Esophagus muscularis mucosa (tissue), 4 donors: Measurements from ENCODE around the gene ZMYND10. TPM values are rescaled to one million over a fixed set of nuclear protein-coding genes. Genes with fewer than 3 reads are reported as not detected.
"Not testable (repeated sequence)": the region's sequence is repeated elsewhere in the genome, so short reads cannot be mapped to it uniquely, and the experiment has no call there.

Experiments
- DNase-seq: peaks from one replicate; pipeline ENCODE4 v3.0.0-alpha.2; 2017; ENCODE audit errors: extremely low spot score
- H3K27ac ChIP-seq, 4 donors: fragments of 200-600 bp; sonication (generic); replicated peaks in 1 of 4; 1 replicate in 3 of 4; 2 replicates in 1 of 4; pipeline ENCODE4 v1.5.1; 2016 to 2019; ENCODE audit warnings: mild to moderate bottlenecking in 1 of 4
- H3K27me3 ChIP-seq, 4 donors: fragments of 200-600 bp; sonication (generic); one replicate each; pipeline versions ENCODE4 v1.5.1 to v1.6.0; 2016 to 2019
- H3K36me3 ChIP-seq, 4 donors: fragments of 200-600 bp; sonication (generic); one replicate each; pipeline ENCODE4 v1.5.1; 2016 to 2019
- H3K4me1 ChIP-seq, 4 donors: fragments of 200-600 bp; sonication (generic); one replicate each; pipeline ENCODE4 v1.5.1; 2016 to 2019
- H3K4me3 ChIP-seq, 4 donors: fragments of 200-600 bp; sonication (generic); 1 replicate in 2 of 4; 2 replicates in 2 of 4; pipeline ENCODE4 v1.5.1; 2016 to 2019; ENCODE audit warnings: mild to moderate bottlenecking in 4 of 4, moderate library complexity in 1 of 4
- H3K9me3 ChIP-seq, 4 donors: fragments of 200-600 bp; sonication (generic); 1 replicate in 3 of 4; 2 replicates in 1 of 4; pipeline ENCODE4 v1.5.1; 2016 to 2019
- EP300 ChIP-seq: sonication (generic); formaldehyde crosslinking; IDR thresholded peaks from one replicate; pipeline ENCODE4 v1.6.1; 2017; ENCODE audit warnings: antibody characterized with exemption
- POLR2A ChIP-seq: fragments of 450-650 bp; IDR thresholded peaks from one replicate; pipeline ENCODE4 v1.6.1; 2017; ENCODE audit warnings: antibody characterized with exemption, moderate library complexity, mild to moderate bottlenecking, low read depth
- POLR2AphosphoS5 ChIP-seq, 2 donors: sonication (generic); formaldehyde crosslinking; IDR thresholded peaks; one replicate each; pipeline ENCODE4 v1.6.1; 2017; ENCODE audit warnings: antibody characterized with exemption in 2 of 2
- WGBS: methylation state at CpG from one replicate; pipeline ENCODE4 v1.1.5; 2018; 5-methylcytosine and 5-hydroxymethylcytosine counted together
- intact Hi-C: fragments of 100-400 bp; cut with DNase I; formaldehyde crosslinking; loops from one replicate; pipeline ENCODE4 v1.15.1; 2023
- total RNA-seq, 4 donors: library from RNA; depleted of rRNA; stranded (reverse); fragments of >200 nt; gene quantifications; one replicate each; pipeline versions ENCODE4 v1.1.0 to v1.2.1, GENCODE V29; 2016
- TF ChIP-seq, protein P1 (sequence below), 3 experiments: fragments of 200-600 bp in 2 of 3; fragments of 450-650 bp in 1 of 3; sonication (generic) in 2 of 3; IDR thresholded peaks; one replicate each; pipeline ENCODE4 v1.5.1; 2017 to 2019; ENCODE audit warnings: antibody characterized with exemption in 3 of 3, mild to moderate bottlenecking in 2 of 3, moderate library complexity in 1 of 3

ZMYND10 gene
- total RNA-seq, 4 donors from 2014 or later, result 0.50 to 0.57 (median 0.52) TPM; not detected in 1

DNA sequence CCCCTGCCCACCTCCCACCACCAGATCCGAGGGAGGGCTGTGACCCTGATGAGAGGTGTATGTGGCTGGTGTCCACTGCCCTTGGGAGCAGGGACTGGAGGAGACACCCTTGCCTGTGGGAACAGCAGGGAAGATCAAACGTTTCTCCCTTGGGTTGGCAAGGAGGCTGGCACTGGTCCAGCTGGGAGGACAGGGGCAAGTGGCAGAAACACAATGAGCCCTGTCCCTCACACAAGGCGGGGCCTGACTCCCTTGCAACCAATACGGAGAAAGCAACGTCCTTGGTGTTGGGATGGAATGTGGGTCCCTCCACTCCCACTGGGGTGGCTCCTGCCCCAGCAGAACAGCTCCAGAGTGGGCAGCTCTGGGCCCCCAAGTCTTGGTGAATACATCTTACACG lies 28.2 kb downstream of the ZMYND10 start:
- peaks cover 0 to 65% (median 51%) of the 10 kb centered on the region in 4 donors for H3K36me3 ChIP-seq
- H3K4me3 ChIP-seq, result peak overlapping the region in 1 of 4 donors; percentile 6
- WGBS, result 59% methylated on average over 5 of the region's 6 CpGs
- peak overlapping the region; percentile 21 to 61 (median 39) for H3K27ac ChIP-seq
- no peaks in the 10 kb centered on the region for H3K27me3 ChIP-seq
- H3K4me1 ChIP-seq, result peaks cover 44 to 64% (median 54%) of the 10 kb centered on the region in 4 donors
- H3K9me3 ChIP-seq, result no peaks in the 10 kb centered on the region
- intact Hi-C loops, result no loop called here
- TF ChIP-seq, protein P1, sequence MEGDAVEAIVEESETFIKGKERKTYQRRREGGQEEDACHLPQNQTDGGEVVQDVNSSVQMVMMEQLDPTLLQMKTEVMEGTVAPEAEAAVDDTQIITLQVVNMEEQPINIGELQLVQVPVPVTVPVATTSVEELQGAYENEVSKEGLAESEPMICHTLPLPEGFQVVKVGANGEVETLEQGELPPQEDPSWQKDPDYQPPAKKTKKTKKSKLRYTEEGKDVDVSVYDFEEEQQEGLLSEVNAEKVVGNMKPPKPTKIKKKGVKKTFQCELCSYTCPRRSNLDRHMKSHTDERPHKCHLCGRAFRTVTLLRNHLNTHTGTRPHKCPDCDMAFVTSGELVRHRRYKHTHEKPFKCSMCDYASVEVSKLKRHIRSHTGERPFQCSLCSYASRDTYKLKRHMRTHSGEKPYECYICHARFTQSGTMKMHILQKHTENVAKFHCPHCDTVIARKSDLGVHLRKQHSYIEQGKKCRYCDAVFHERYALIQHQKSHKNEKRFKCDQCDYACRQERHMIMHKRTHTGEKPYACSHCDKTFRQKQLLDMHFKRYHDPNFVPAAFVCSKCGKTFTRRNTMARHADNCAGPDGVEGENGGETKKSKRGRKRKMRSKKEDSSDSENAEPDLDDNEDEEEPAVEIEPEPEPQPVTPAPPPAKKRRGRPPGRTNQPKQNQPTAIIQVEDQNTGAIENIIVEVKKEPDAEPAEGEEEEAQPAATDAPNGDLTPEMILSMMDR (IDR thresholded peaks at IDR 0.05), result no peak
- TF ChIP-seq POLR2AphosphoS5 (IDR thresholded peaks at IDR 0.05), result no peak
- no peak for TF ChIP-seq EP300
- TF ChIP-seq POLR2A, result no peak
- DNase-seq, result no peak

DNA sequence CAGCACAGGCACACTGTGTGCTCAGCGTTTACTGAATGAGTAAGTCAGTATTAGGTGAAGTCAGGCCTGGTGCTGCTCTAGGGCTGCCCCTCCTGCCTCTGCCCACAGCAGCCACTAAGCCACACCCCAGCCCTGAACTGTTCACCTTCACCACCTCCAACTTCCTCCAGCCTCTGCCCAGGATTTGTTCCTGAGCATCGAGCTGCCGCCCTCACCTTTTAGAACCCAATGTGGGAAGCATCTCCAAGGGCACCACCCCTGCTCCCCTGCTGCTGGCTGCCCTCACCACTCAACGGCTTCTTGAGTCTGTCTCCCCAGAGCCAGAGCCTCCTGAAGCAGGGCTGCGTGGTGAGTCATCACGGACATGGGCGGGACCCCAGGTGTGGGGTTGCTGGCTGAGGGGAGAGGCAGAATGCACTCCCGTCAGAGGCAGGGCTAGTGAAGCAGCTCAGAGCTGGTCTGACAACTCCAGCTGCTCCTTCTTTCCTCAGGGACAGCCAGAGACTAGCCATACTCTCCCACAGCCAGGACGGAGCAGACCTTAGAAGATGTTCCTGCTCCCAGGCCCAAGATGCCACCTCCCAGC lies 28.8 kb downstream of the ZMYND10 start:
- H3K36me3 ChIP-seq, result peaks cover 0 to 65% (median 53%) of the 10 kb centered on the region in 4 donors
- no peak for DNase-seq

DNA sequence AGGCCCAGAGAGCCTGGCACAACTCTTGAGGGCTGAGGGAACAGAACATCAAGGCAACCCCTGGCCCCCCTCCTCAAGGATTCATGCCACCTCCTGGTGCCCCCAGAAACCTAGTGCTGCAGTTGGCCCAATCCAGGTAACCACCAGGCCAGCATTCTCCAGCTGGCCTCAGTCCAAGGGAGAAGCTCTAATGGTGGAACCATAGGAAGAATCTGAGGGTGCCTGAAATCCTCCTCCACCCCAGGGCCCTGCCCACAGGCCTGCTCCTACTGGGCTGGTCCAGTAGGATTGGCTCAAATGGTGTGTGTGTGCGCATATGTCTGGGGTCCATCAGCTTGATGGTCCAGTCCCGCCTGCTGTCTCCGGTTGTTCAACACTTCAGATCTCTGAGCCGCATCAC lies 30.7 kb downstream of the ZMYND10 start:
- Histone ChIP-seq H3K9me3 (no peaks in the 10 kb centered on the region), H3K27me3 (no peaks in the 10 kb centered on the region), H3K4me3 (no peak overlapping the region), H3K4me1 (peaks cover 33 to 48% (median 36%) of the 10 kb centered on the region in 4 donors), H3K36me3 (peaks cover 0 to 60% (median 49%) of the 10 kb centered on the region in 4 donors), H3K27ac (no peak overlapping the region)
- DNase-seq, result no peak
- intact Hi-C loops, result no loop called here
- TF ChIP-seq EP300 (no peak), POLR2AphosphoS5 (IDR thresholded peaks at IDR 0.05) (no peak), POLR2A (no peak)
- TF ChIP-seq, protein P1 (IDR thresholded peaks at IDR 0.05), result no peak
- WGBS, result 96% methylated on average over 4 of the region's 4 CpGs

More for the DNA sequence above, 28.8 kb downstream of the ZMYND10 start:
- no peaks in the 10 kb centered on the region for H3K9me3 ChIP-seq
- no peaks in the 10 kb centered on the region for H3K27me3 ChIP-seq
- peaks cover 42 to 59% (median 49%) of the 10 kb centered on the region in 4 donors for H3K4me1 ChIP-seq
- H3K4me3 ChIP-seq, result no peak overlapping the region
- intact Hi-C loops, result no loop called here
- peak overlapping the region in 3 of 4 donors; percentile 21 to 61 (median 50) for H3K27ac ChIP-seq
- WGBS, result 72% methylated on average over 7 of the region's 9 CpGs
- no peak for TF ChIP-seq POLR2A
- no peak for TF ChIP-seq POLR2AphosphoS5 (IDR thresholded peaks at IDR 0.05)
- TF ChIP-seq EP300, result no peak

DNA sequence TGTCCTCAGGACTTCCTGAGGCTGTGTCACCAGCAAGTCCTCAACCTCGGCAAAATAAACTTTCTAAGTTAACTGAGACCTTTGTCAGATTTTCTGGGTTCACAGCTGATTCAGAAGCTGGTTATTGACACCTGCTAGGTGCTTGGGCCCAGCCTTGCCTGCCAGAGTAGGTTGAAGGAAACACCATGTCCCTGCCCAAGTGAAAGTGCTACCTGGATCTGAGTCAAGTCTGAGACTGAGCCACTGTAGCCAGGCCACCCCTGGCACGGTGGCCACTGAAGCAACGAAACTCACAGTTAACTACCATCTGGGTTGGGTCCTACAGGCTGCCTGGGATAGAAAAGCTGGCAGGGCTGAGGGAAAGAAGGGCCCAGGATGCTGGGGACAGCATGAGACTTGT lies 31.2 kb downstream of the ZMYND10 start:
- WGBS, result 71% methylated on average over 3 of the region's 3 CpGs
- Histone ChIP-seq H3K9me3 (no peaks in the 10 kb centered on the region), H3K4me1 (peaks cover 29 to 47% (median 32%) of the 10 kb centered on the region in 4 donors), H3K36me3 (peaks cover 0 to 56% (median 46%) of the 10 kb centered on the region in 4 donors), H3K27me3 (no peaks in the 10 kb centered on the region), H3K4me3 (no peak overlapping the region), H3K27ac (no peak overlapping the region)
- no peak for DNase-seq
- no peak for TF ChIP-seq POLR2A
- TF ChIP-seq POLR2AphosphoS5 (IDR thresholded peaks at IDR 0.05), result no peak
- no peak for TF ChIP-seq EP300
- TF ChIP-seq, protein P1 (IDR thresholded peaks at IDR 0.05), result no peak
- intact Hi-C loops, result no loop called here

DNA sequence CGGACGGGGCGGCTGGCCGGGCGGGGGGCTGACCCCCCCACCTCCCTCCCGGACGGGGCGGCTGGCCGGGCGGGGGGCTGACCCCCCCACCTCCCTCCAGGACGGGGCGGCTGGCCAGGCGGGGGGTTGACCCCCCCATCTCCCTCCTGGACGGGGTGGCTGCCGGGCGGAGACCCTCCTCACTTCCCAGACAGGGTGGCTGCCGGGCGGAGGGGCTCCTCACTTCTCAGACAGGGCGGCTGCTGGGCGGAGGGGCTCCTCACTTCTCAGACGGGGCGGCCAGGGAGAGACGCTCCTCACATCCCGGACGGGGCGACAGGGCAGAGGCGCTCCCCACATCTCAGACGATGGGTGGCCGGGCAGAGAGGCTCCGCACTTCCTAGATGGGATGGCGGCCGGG lies 33.5 kb downstream of the ZMYND10 start:
- WGBS, result no CpG with 5 or more reads among the region's 32 CpGs
- H3K4me1 ChIP-seq, result peaks cover 6 to 24% (median 9%) of the 10 kb centered on the region in 4 donors
- intact Hi-C loops, H3K27me3 ChIP-seq, DNase-seq, H3K4me3 ChIP-seq, H3K9me3 ChIP-seq, H3K27ac ChIP-seq: not testable (repeated sequence)
- H3K36me3 ChIP-seq, result peaks cover 0 to 40% (median 26%) of the 10 kb centered on the region in 4 donors
